ENCODE results near the gene ADGRG3.

The ADGRG3 gene

DNA sequence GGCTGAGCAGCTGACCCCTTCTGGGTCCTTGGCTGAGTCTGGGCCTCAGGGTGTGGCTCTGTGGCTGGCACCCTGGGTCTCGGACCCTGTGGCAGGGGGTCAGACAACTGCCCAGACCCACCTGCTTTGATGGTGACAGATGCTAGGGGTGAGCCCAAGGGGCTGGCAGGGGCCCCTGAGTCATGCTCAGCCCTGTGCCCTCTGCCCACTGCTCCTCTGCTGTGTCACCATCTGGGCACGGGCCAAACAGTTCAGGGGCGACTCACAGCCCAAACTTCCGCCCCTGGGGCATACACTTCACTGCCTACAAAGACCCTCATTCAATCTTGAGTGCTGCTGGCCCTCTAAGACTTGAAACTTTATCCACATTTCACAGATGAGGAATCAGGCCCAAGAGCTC, 33.9 kb upstream of the ADGRG3 start:
- Histone ChIP-seq H3K4me1 (ENCODE audit: control insufficient read depth, insufficient read depth, low read length) (peaks cover 20% of the 10 kb centered on the region; the same call in 1 of the 2 replicates), H3K4me3 (ENCODE audit: low read depth, low read length) (no peak overlapping the region), H3K27ac (ENCODE audit: low read depth, low read length) (no peak overlapping the region), H3K9me3 (ENCODE audit: control insufficient read depth, insufficient read depth, low read depth, low read length) (no peaks in the 10 kb centered on the region), H3K27me3 (ENCODE audit: control insufficient read depth, insufficient read depth, low read length) (no peaks in the 10 kb centered on the region), H3K9ac (ENCODE audit: low read length) (no peak overlapping the region), H3K36me3 (ENCODE audit: control insufficient read depth, insufficient read depth, low read length) (no peaks in the 10 kb centered on the region)

DNA sequence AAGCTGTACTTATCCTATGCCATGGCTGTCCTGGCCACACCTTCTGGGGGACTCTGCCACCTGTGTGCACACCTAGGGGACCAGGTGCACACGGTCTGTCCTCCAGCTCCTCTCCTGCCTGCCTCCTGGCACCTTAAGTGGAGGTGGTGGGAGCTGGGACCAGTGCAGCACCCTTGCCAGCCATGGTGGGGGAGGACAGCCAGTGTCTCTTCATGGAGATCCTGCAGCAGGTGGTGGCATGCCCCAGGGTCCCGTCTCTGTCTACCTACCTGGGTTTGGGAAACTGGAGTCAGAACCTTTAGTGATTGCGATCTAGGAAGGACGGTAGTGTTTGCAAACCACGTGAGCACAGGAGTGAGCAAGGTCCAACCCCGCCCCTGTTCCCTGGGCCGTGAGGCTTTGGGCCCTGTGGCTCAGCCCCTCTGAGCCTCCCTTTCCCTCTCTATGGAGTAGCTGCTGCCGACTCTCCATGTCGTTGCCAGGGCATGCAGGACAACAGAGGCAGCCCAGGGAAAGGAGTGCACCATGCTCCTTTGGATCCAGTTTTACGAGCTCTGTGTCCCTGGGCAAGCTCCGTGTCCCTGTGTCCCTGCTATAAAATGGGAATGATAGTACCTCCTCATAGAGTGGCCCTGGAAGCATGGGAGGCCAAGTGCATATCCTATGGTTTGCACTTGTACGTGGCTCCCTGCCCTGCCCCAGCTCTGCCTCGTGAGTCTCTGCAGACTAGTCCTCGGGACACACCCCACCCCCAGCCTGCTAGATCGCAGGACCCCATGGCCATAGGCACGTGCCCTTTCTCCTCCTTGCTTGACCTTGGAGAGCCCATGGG, 32.6 kb upstream of the ADGRG3 start:
- H3K4me1 ChIP-seq (ENCODE audit: control insufficient read depth, insufficient read depth, low read length): peaks cover 17% of the 10 kb centered on the region; the same call in 1 of the 2 replicates
- no peak overlapping the region for H3K27ac ChIP-seq (ENCODE audit: low read depth, low read length)
- no peak overlapping the region for H3K9ac ChIP-seq (ENCODE audit: low read length)
- no peaks in the 10 kb centered on the region for H3K36me3 ChIP-seq (ENCODE audit: control insufficient read depth, insufficient read depth, low read length)
- no peaks in the 10 kb centered on the region; the same call in 1 of the 2 replicates for H3K27me3 ChIP-seq (ENCODE audit: control insufficient read depth, insufficient read depth, low read length)
- no peaks in the 10 kb centered on the region for H3K9me3 ChIP-seq (ENCODE audit: control insufficient read depth, insufficient read depth, low read depth, low read length)
- no peak overlapping the region for H3K4me3 ChIP-seq (ENCODE audit: low read depth, low read length)

DNA sequence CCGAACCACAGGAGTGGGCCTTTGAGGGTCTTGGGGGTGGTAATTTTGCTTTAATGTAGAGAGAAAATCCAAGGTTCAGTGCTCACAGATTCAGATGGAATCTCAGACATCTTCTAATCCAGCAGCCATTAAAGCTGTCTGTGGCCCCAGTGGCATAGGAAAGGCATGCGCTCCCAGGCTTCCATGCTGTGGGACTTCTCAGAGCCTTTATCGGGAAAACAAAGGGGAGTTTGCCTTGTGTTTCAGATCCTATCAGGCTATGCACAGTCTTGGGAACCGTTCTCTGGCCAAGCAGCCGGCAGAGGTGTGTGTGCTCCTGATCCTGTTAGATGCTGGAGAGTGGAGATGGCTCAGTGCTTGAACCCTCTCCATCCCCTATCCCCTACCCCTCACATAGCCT, 31.9 kb upstream of the ADGRG3 start:
- H3K4me3 ChIP-seq (ENCODE audit: low read depth, low read length): no peak overlapping the region
- no peaks in the 10 kb centered on the region; the same call in 1 of the 2 replicates for H3K27me3 ChIP-seq (ENCODE audit: control insufficient read depth, insufficient read depth, low read length)
- no peak overlapping the region for H3K27ac ChIP-seq (ENCODE audit: low read depth, low read length)
- H3K36me3 ChIP-seq (ENCODE audit: control insufficient read depth, insufficient read depth, low read length): no peaks in the 10 kb centered on the region
- no peaks in the 10 kb centered on the region for H3K9me3 ChIP-seq (ENCODE audit: control insufficient read depth, insufficient read depth, low read depth, low read length)
- peaks cover 10% of the 10 kb centered on the region; the same call in 1 of the 2 replicates for H3K4me1 ChIP-seq (ENCODE audit: control insufficient read depth, insufficient read depth, low read length)
- H3K9ac ChIP-seq (ENCODE audit: low read length): no peak overlapping the region

DNA sequence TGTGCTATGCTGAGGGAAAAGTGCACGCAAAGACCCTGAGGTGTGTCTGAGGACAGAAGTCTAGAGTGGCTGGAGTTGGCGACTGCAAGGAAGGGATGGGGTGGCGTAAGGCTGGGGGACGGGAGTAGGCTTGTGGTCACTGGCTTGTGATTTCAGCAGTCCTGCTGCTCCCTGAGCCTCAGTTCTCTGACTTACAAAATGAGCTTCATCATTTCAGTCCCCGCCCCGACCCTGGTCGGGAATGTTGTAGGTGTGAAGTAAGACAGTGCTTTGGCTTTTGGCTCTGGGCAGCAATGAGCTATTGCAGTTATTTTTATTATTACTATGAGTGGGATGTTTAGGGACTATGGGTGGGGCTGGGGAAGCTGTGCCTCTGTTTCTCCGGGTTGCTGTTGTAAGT, 31.1 kb upstream of the ADGRG3 start:
- Histone ChIP-seq H3K27ac (ENCODE audit: low read depth, low read length) (no peak overlapping the region), H3K9me3 (ENCODE audit: control insufficient read depth, insufficient read depth, low read depth, low read length) (no peaks in the 10 kb centered on the region), H3K9ac (ENCODE audit: low read length) (no peak overlapping the region)

DNA sequence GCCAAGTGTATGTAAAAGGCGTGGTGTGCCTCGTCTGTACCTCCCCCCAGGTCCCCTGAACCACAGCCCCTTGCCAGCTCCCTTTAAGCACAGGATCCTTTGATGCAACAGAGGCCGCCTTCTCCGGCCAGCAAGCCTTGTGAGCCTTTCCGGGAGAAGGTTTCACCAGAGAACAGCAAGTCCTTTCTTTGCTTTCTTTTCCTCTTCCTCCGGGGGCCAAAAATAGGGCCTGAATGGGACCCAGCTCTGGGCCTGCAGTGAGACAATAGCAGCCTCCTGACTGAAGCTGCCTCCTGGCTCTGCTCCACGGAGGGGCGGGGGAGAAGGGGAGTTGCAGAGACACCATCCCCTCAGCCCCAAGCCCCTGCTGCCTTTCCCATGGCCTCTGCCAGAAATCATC, 30.7 kb upstream of the ADGRG3 start:
- no peaks in the 10 kb centered on the region for H3K36me3 ChIP-seq (ENCODE audit: control insufficient read depth, insufficient read depth, low read length)
- H3K4me1 ChIP-seq (ENCODE audit: control insufficient read depth, insufficient read depth, low read length): peaks cover 10% of the 10 kb centered on the region; the same call in 1 of the 2 replicates
- no peak overlapping the region for H3K4me3 ChIP-seq (ENCODE audit: low read depth, low read length)
- no peaks in the 10 kb centered on the region for H3K9me3 ChIP-seq (ENCODE audit: control insufficient read depth, insufficient read depth, low read depth, low read length)
- no peak overlapping the region for H3K27ac ChIP-seq (ENCODE audit: low read depth, low read length)
- H3K27me3 ChIP-seq (ENCODE audit: control insufficient read depth, insufficient read depth, low read length): no peaks in the 10 kb centered on the region; the same call in 1 of the 2 replicates
- H3K9ac ChIP-seq (ENCODE audit: low read length): no peak overlapping the region

More for the DNA sequence above, 31.1 kb upstream of the ADGRG3 start:
- Histone ChIP-seq H3K27me3 (ENCODE audit: control insufficient read depth, insufficient read depth, low read length) (no peaks in the 10 kb centered on the region; the same call in 1 of the 2 replicates), H3K4me1 (ENCODE audit: control insufficient read depth, insufficient read depth, low read length) (peaks cover 10% of the 10 kb centered on the region; the same call in 1 of the 2 replicates), H3K36me3 (ENCODE audit: control insufficient read depth, insufficient read depth, low read length) (no peaks in the 10 kb centered on the region), H3K4me3 (ENCODE audit: low read depth, low read length) (no peak overlapping the region)

DNA sequence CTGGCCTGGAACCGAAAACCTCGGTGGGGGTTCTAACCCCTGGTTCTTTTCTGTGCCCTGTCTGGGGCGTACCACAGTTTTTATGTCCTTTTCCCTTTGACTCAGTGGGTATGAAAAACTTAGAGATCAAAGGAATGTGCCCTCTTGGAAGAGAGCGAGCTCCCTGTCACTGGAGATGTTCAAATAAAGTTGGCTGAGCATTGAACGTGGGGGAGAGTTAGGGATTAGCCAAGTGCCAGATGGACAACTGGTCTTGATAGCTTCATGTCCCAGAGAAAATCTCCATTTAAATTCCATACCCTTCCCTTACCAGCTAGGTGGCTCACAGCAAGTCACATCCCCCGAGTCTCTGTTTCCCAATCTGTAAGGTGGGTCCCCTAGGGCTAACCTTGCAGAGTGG, 30.1 kb upstream of the ADGRG3 start:
- Histone ChIP-seq H3K36me3 (ENCODE audit: control insufficient read depth, insufficient read depth, low read length) (no peaks in the 10 kb centered on the region), H3K9me3 (ENCODE audit: control insufficient read depth, insufficient read depth, low read depth, low read length) (no peaks in the 10 kb centered on the region), H3K4me3 (ENCODE audit: low read depth, low read length) (no peak overlapping the region), H3K27me3 (ENCODE audit: control insufficient read depth, insufficient read depth, low read length) (no peaks in the 10 kb centered on the region; the same call in 1 of the 2 replicates), H3K27ac (ENCODE audit: low read depth, low read length) (no peak overlapping the region), H3K9ac (ENCODE audit: low read length) (no peak overlapping the region), H3K4me1 (ENCODE audit: control insufficient read depth, insufficient read depth, low read length) (peaks cover 10% of the 10 kb centered on the region; the same call in 1 of the 2 replicates)

DNA sequence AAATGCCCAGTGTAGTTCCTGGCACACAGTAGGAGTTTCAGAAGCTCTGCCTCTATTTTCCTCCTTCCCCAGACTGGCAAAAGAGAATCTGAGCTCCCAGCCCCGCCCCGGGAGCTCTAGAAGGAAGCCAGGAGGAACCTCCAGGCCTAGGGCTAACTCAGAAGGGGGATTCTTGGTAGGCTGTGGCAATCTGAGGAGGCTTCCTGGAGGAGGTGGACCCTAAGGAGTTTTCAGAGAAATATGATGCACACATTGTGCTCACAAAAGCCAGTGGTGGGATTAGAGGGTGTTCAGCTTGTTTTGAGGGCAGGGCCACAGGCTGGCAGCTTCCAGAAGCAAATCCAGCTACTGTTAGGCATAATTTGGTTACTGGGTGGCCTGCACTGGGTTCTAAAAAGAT, 29.7 kb upstream of the ADGRG3 start:
- no peaks in the 10 kb centered on the region for H3K36me3 ChIP-seq (ENCODE audit: control insufficient read depth, insufficient read depth, low read length)

DNA sequence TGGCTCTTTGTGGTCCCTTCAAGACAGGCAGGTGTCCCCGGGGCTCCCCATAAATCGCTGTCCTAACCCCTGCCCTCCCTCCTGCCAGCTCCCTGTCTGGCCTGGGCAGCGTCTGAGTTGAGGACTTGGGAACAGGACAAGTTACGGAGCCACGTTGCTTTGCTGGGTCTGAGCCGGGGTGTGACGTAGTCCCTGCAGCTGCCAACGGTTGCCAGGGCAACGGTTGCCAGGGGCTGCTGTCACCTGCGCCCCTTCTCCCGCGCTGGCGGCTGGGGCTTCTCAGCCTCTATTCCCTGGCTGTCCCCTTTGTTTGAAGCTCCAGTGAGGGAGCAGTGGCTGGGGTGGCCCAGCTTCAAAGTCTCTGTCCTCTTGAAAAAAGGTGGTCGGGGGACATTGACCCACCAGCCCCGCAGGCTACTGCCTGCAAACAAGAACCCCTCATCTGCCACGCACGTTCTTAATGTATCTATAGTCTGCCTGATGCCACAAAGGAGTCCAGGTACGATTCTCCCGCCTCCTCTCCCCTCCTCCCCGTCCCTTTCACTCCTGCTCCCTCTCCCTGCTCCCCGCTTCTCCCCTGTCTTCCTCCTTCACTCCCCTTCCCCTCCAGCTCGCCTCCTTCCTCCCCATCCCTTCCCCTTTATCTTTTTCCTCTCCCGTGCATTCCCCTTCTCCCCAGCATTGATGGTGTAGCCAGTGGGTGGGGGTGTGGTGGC, 28.8 kb upstream of the ADGRG3 start:
- Histone ChIP-seq H3K9me3 (ENCODE audit: control insufficient read depth, insufficient read depth, low read depth, low read length) (no peaks in the 10 kb centered on the region; the same call in 1 of the 2 replicates), H3K4me3 (ENCODE audit: low read depth, low read length) (no peak overlapping the region), H3K27me3 (ENCODE audit: control insufficient read depth, insufficient read depth, low read length) (no peaks in the 10 kb centered on the region; the same call in 1 of the 2 replicates), H3K36me3 (ENCODE audit: control insufficient read depth, insufficient read depth, low read length) (no peaks in the 10 kb centered on the region), H3K27ac (ENCODE audit: low read depth, low read length) (no peak overlapping the region), H3K9ac (ENCODE audit: low read length) (no peak overlapping the region), H3K4me1 (ENCODE audit: control insufficient read depth, insufficient read depth, low read length) (peaks cover 10% of the 10 kb centered on the region; the same call in 1 of the 2 replicates)

More for the DNA sequence above, 29.7 kb upstream of the ADGRG3 start:
- Histone ChIP-seq H3K27me3 (ENCODE audit: control insufficient read depth, insufficient read depth, low read length) (no peaks in the 10 kb centered on the region; the same call in 1 of the 2 replicates), H3K27ac (ENCODE audit: low read depth, low read length) (no peak overlapping the region), H3K4me3 (ENCODE audit: low read depth, low read length) (no peak overlapping the region), H3K4me1 (ENCODE audit: control insufficient read depth, insufficient read depth, low read length) (peaks cover 10% of the 10 kb centered on the region; the same call in 1 of the 2 replicates), H3K9me3 (ENCODE audit: control insufficient read depth, insufficient read depth, low read depth, low read length) (no peaks in the 10 kb centered on the region), H3K9ac (ENCODE audit: low read length) (no peak overlapping the region)

DNA sequence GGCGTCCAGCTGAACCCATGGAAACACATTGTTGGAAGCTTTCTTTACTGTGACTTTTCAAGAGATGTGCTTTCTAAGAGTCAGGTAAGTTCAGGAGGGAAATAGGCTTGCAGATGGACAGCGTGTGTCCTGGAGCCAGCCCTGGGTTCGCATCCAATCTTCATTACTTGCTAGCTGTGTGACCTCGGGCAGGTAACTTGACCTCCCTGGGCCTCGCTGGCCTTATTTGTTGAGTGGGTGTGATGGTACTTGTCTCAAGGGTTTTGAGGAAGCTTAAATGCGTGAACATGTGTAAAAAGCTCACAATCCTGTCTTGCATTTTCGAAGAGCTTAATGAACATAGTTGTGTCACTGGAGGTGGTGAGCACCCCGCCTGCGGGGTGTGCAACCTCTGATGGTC, 27.9 kb upstream of the ADGRG3 start:
- Histone ChIP-seq H3K4me3 (ENCODE audit: low read depth, low read length) (no peak overlapping the region), H3K9ac (ENCODE audit: low read length) (no peak overlapping the region), H3K27me3 (ENCODE audit: control insufficient read depth, insufficient read depth, low read length) (no peaks in the 10 kb centered on the region; the same call in 1 of the 2 replicates), H3K9me3 (ENCODE audit: control insufficient read depth, insufficient read depth, low read depth, low read length) (no peaks in the 10 kb centered on the region; the same call in 1 of the 2 replicates), H3K4me1 (ENCODE audit: control insufficient read depth, insufficient read depth, low read length) (peaks cover 10% of the 10 kb centered on the region; the same call in 1 of the 2 replicates), H3K36me3 (ENCODE audit: control insufficient read depth, insufficient read depth, low read length) (no peaks in the 10 kb centered on the region), H3K27ac (ENCODE audit: low read depth, low read length) (no peak overlapping the region)

DNA sequence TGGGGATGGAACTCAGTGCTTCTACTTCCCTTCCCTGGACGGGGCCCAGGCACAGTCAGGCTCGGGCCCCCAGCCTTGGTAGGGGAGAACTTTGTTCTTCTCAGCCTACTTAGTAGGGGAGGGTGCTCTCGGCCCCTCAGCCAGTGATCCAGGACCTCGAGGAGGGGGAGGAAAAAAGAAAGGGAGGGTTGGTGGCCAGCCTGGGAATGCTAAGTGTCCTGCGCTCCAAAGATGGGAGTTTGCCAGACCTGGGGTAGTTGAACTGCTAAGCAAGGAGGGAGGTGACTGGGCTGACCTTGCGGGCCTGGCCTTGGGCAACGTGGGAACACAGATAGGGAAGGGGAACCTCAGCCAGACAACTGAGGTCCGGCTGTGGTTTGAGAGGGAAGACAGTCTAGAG, 27.5 kb upstream of the ADGRG3 start:
- Histone ChIP-seq H3K9me3 (ENCODE audit: control insufficient read depth, insufficient read depth, low read depth, low read length) (no peaks in the 10 kb centered on the region; the same call in 1 of the 2 replicates), H3K9ac (ENCODE audit: low read length) (no peak overlapping the region), H3K4me1 (ENCODE audit: control insufficient read depth, insufficient read depth, low read length) (peaks cover 10% of the 10 kb centered on the region; the same call in 1 of the 2 replicates), H3K27ac (ENCODE audit: low read depth, low read length) (no peak overlapping the region), H3K36me3 (ENCODE audit: control insufficient read depth, insufficient read depth, low read length) (no peaks in the 10 kb centered on the region), H3K27me3 (ENCODE audit: control insufficient read depth, insufficient read depth, low read length) (no peaks in the 10 kb centered on the region; the same call in 1 of the 2 replicates), H3K4me3 (ENCODE audit: low read depth, low read length) (no peak overlapping the region)
